ENCODE data around the gene ZNF80.

The ZNF80 gene

GRCh38 chr3:114221165-114221880, 16.1 kb downstream of the ZNF80 start:
- H3K4me3 ChIP-seq (ENCODE audit: low read depth, low read length) = no peak overlapping the region
- TF ChIP-seq CTCF (IDR thresholded peaks at IDR 0.05; ENCODE audit: insufficient read depth, low read depth, low read length, missing control alignments) = no peak
- DNase-seq (ENCODE audit: low read depth) = peak; percentile 61

- no peak for DNase-seq (ENCODE audit: low read depth)
- TF ChIP-seq CTCF (IDR thresholded peaks at IDR 0.05; ENCODE audit: insufficient read depth, low read depth, low read length, missing control alignments) = no peak
- no peak overlapping the region for H3K4me3 ChIP-seq (ENCODE audit: low read depth, low read length)
Observed at GRCh38 chr3:114219741-114220140, 17.6 kb downstream of the ZNF80 start.

- DNase-seq (ENCODE audit: low read depth) = no peak
- TF ChIP-seq CTCF (IDR thresholded peaks at IDR 0.05; ENCODE audit: insufficient read depth, low read depth, low read length, missing control alignments) = no peak
- H3K4me3 ChIP-seq (ENCODE audit: low read depth, low read length) = no peak overlapping the region
Observed at GRCh38 chr3:114218578-114219185, 18.7 kb downstream of the ZNF80 start.

- TF ChIP-seq CTCF (IDR thresholded peaks at IDR 0.05; ENCODE audit: insufficient read depth, low read depth, low read length, missing control alignments) = no peak
Observed at GRCh38 chr3:114218006-114218405, 19.4 kb downstream of the ZNF80 start.

GRCh38 chr3:114217266-114217665, 20.1 kb downstream of the ZNF80 start:
- no peak for DNase-seq (ENCODE audit: low read depth)
- H3K4me3 ChIP-seq (ENCODE audit: low read depth, low read length) = no peak overlapping the region
- TF ChIP-seq CTCF (IDR thresholded peaks at IDR 0.05; ENCODE audit: insufficient read depth, low read depth, low read length, missing control alignments) = no peak

More at GRCh38 chr3:114218006-114218405, 19.4 kb downstream of the ZNF80 start:
- no peak overlapping the region for H3K4me3 ChIP-seq (ENCODE audit: low read depth, low read length)
- no peak for DNase-seq (ENCODE audit: low read depth)

- H3K4me3 ChIP-seq (ENCODE audit: low read depth, low read length) = no peak overlapping the region
Observed at GRCh38 chr3:114216186-114216970, 21.0 kb downstream of the ZNF80 start.

More at GRCh38 chr3:114216186-114216970, 21.0 kb downstream of the ZNF80 start:
- no peak for TF ChIP-seq CTCF (IDR thresholded peaks at IDR 0.05; ENCODE audit: insufficient read depth, low read depth, low read length, missing control alignments)
- no peak for DNase-seq (ENCODE audit: low read depth)

All from GM12865 (cell line).